ENCODE results near the gene CDK14.

DNA sequence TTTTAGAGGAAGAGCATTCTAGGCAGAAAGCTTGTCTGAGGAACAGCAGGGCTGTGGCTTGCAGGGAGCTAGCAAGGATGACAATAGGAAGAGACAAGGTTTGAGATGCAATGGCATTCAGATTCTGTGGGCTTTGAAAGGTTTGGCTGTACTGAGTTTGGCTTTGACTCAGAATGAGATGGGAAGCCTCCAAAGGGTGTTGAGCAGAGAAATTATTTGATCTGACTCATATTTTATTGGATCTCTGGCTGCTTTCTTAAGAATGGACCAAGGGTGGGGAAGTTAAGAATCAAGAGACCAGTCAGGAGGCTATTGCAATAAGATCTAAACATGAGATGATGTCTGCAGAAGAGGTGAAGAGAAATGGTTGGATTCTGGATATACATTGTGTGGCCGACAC lies 273.2 kb downstream of the CDK14 start:
- no peak for TF ChIP-seq POLR2A (IDR thresholded peaks at IDR 0.05)
- TF ChIP-seq, protein P1, sequence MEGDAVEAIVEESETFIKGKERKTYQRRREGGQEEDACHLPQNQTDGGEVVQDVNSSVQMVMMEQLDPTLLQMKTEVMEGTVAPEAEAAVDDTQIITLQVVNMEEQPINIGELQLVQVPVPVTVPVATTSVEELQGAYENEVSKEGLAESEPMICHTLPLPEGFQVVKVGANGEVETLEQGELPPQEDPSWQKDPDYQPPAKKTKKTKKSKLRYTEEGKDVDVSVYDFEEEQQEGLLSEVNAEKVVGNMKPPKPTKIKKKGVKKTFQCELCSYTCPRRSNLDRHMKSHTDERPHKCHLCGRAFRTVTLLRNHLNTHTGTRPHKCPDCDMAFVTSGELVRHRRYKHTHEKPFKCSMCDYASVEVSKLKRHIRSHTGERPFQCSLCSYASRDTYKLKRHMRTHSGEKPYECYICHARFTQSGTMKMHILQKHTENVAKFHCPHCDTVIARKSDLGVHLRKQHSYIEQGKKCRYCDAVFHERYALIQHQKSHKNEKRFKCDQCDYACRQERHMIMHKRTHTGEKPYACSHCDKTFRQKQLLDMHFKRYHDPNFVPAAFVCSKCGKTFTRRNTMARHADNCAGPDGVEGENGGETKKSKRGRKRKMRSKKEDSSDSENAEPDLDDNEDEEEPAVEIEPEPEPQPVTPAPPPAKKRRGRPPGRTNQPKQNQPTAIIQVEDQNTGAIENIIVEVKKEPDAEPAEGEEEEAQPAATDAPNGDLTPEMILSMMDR (IDR thresholded peaks at IDR 0.05), result no peak
